H9 (cell line): ENCODE measurements around the gene AEBP2. TPM values are rescaled to one million over a fixed set of nuclear protein-coding genes. Genes with fewer than 3 reads are reported as not detected.

Experiments used
- DNase-seq: peaks from one replicate; pipeline ENCODE4 v3.0.0-alpha.2; 2017
- H2AFZ ChIP-seq: one replicate; pipeline ENCODE4 v1.6.1; 2013; ENCODE audit warnings: mild to moderate bottlenecking, low read length, control low read depth, moderate library complexity
- H2AK5ac ChIP-seq: 2 replicates; pipeline ENCODE4 v1.6.1; 2013; ENCODE audit warnings: low read length, control low read depth, mixed read lengths; ENCODE audit not compliant: insufficient read length
- H2BK120ac ChIP-seq: one replicate; pipeline ENCODE4 v1.6.1; 2013; ENCODE audit warnings: low read depth, mild to moderate bottlenecking, low read length, control low read depth, inconsistent platforms; ENCODE audit not compliant: poor library complexity, severe bottlenecking
- H2BK12ac ChIP-seq: 2 replicates; pipeline ENCODE4 v1.6.1; 2013; ENCODE audit warnings: low read length, control low read depth, mixed read lengths, low read depth; ENCODE audit not compliant: insufficient read length
- H2BK15ac ChIP-seq: 2 replicates; pipeline ENCODE4 v1.6.1; 2013; ENCODE audit warnings: low read depth, low read length, control low read depth
- H2BK20ac ChIP-seq: one replicate; pipeline ENCODE4 v1.6.1; 2013; ENCODE audit warnings: low read depth, mild to moderate bottlenecking, low read length, control low read depth, inconsistent platforms; ENCODE audit not compliant: poor library complexity, severe bottlenecking
- H2BK5ac ChIP-seq: 2 replicates; pipeline ENCODE4 v1.6.1; 2013; ENCODE audit warnings: low read length, control low read depth, mixed read lengths; ENCODE audit not compliant: insufficient read length
- H3K14ac ChIP-seq: 2 replicates; pipeline ENCODE4 v1.6.1; 2013; ENCODE audit warnings: low read length, control low read depth; ENCODE audit not compliant: insufficient read depth
- H3K18ac ChIP-seq: 2 replicates; pipeline ENCODE4 v1.6.1; 2013; ENCODE audit warnings: low read depth, mild to moderate bottlenecking, mixed read lengths, low read length, control low read depth; ENCODE audit not compliant: insufficient read length
- H3K23ac ChIP-seq: 2 replicates; pipeline ENCODE4 v1.6.1; 2013; ENCODE audit warnings: low read length, control low read depth, mixed read lengths, low read depth; ENCODE audit not compliant: insufficient read length
- H3K23me2 ChIP-seq: 2 replicates; pipeline ENCODE4 v1.6.1; 2013; ENCODE audit warnings: low read depth, mild to moderate bottlenecking, mixed read lengths, low read length, control low read depth; ENCODE audit not compliant: insufficient read length, poor library complexity, severe bottlenecking
- H3K27ac ChIP-seq: 2 replicates; pipeline ENCODE4 v1.5.1; 2013; ENCODE audit warnings: low read length, control low read depth, mixed read lengths, low read depth; ENCODE audit not compliant: insufficient read length
- H3K27me3 ChIP-seq: 2 replicates; pipeline ENCODE4 v1.6.1; 2013; ENCODE audit warnings: low read length, control low read depth, inconsistent platforms; ENCODE audit not compliant: insufficient read depth
- H3K4ac ChIP-seq: 2 replicates; pipeline ENCODE4 v1.6.1; 2013; ENCODE audit warnings: low read depth, mild to moderate bottlenecking, control low read depth, inconsistent platforms, low read length, moderate library complexity
- H3K4me1 ChIP-seq: 2 replicates; pipeline ENCODE4 v1.6.1; 2013; ENCODE audit warnings: low read length, control low read depth, inconsistent platforms; ENCODE audit not compliant: insufficient read depth
- H3K4me2 ChIP-seq: 2 replicates; pipeline ENCODE4 v1.6.1; 2013; ENCODE audit warnings: low read length, control low read depth, mixed read lengths; ENCODE audit not compliant: insufficient read length, insufficient read depth
- H3K56ac ChIP-seq: 2 replicates; pipeline ENCODE4 v1.6.1; 2013; ENCODE audit warnings: low read depth, mild to moderate bottlenecking, mixed read lengths, low read length, control low read depth; ENCODE audit not compliant: insufficient read length
- H3K79me1 ChIP-seq: 2 replicates; pipeline ENCODE4 v1.6.1; 2013; ENCODE audit warnings: low read depth, mild to moderate bottlenecking, moderate library complexity, low read length, control low read depth, inconsistent platforms; ENCODE audit not compliant: insufficient read depth, poor library complexity, severe bottlenecking
- H3K79me2 ChIP-seq: 2 replicates; pipeline ENCODE4 v1.6.1; 2013; ENCODE audit warnings: low read length, control low read depth, inconsistent platforms; ENCODE audit not compliant: insufficient read depth
- H3K9ac ChIP-seq: 2 replicates; pipeline ENCODE4 v1.6.1; 2013; ENCODE audit warnings: low read length, control low read depth, mixed read lengths; ENCODE audit not compliant: insufficient read length; ENCODE audit errors: extremely low read depth
- H3K9me3 ChIP-seq: one replicate; pipeline ENCODE4 v1.6.1; 2013; ENCODE audit warnings: low read depth, low read length, inconsistent platforms; ENCODE audit not compliant: control insufficient read depth
- H3T11ph ChIP-seq: one replicate; pipeline ENCODE4 v1.6.1; 2013; ENCODE audit warnings: mild to moderate bottlenecking, low read length, control low read depth, inconsistent platforms
- H4K20me1 ChIP-seq: one replicate; pipeline ENCODE4 v1.6.1; 2013; ENCODE audit not compliant: control insufficient read depth, insufficient read length, insufficient read depth
- H4K5ac ChIP-seq: 2 replicates; pipeline ENCODE4 v1.6.1; 2013; ENCODE audit warnings: low read depth, mild to moderate bottlenecking, mixed read lengths, low read length, control low read depth; ENCODE audit not compliant: insufficient read length
- H4K8ac ChIP-seq: replicated peaks from 2 replicates; pipeline ENCODE4 v1.6.1; 2013; ENCODE audit warnings: low read length, control low read depth, mixed read lengths, low read depth; ENCODE audit not compliant: insufficient read length
- H4K91ac ChIP-seq: 2 replicates; pipeline ENCODE4 v1.6.1; 2013; ENCODE audit warnings: low read depth, mild to moderate bottlenecking, moderate library complexity, mixed read lengths, low read length, control low read depth; ENCODE audit not compliant: insufficient read length
- H3K27ac Mint-ChIP-seq, 3 experiments: 2 replicates in 2 of 3; 3 replicates in 1 of 3; pipeline ENCODE4 v1.8.0; 2020 to 2021; ENCODE audit warnings: mixed read lengths in 3 of 3, mild to moderate bottlenecking in 1 of 3, moderate library complexity in 1 of 3
- H3K27me3 Mint-ChIP-seq: 2 replicates; pipeline ENCODE4 v1.8.0; 2021; ENCODE audit warnings: low read depth, mild to moderate bottlenecking, moderate library complexity, mixed read lengths
- H3K36me3 Mint-ChIP-seq, 3 experiments: 2 replicates in 2 of 3; 3 replicates in 1 of 3; pipeline ENCODE4 v1.8.0; 2020 to 2021; ENCODE audit warnings: low read depth in 3 of 3, mixed read lengths in 3 of 3; ENCODE audit not compliant: insufficient read depth in 1 of 3
- H3K4me1 Mint-ChIP-seq, 2 experiments: 2 replicates each; pipeline ENCODE4 v1.8.0; 2020; ENCODE audit warnings: mixed read lengths in 2 of 2
- H3K4me3 Mint-ChIP-seq, 2 experiments: 2 replicates in 1 of 2; 3 replicates in 1 of 2; pipeline ENCODE4 v1.8.0; 2020 to 2021; ENCODE audit warnings: mild to moderate bottlenecking in 2 of 2, mixed read lengths in 2 of 2, moderate library complexity in 1 of 2
- H3K9me3 Mint-ChIP-seq, 2 experiments: 2 replicates in 1 of 2; 3 replicates in 1 of 2; pipeline ENCODE4 v1.8.0; 2020; ENCODE audit warnings: mild to moderate bottlenecking in 2 of 2, mixed read lengths in 2 of 2, moderate library complexity in 1 of 2
- WGBS: extraction: QIAGEN DNeasy Blood & Tissue Kit; methylation state at CpG from one replicate; pipeline ENCODE4 v1.1.7; 2013; ENCODE audit warnings: missing lambda C conversion rate, low lambda C conversion rate, mixed read lengths; ENCODE audit not compliant: insufficient read length; ENCODE audit errors: extremely low coverage; 5-methylcytosine and 5-hydroxymethylcytosine counted together
- total RNA-seq: library from RNA; stranded (reverse); gene quantifications from 2 replicates; pipeline ENCODE4 v1.2.1, GENCODE V29; 2021
- TF ChIP-seq, protein P1 (sequence below): fragments of 200-600 bp; sonication (generic); conservative IDR thresholded peaks from 3 replicates; pipeline ENCODE4 v1.8.0; 2021; ENCODE audit warnings: antibody characterized with exemption, mild to moderate bottlenecking

Gene AEBP2
- total RNA-seq, 1 experiment from 2014 or later, result 82.8 TPM

DNA sequence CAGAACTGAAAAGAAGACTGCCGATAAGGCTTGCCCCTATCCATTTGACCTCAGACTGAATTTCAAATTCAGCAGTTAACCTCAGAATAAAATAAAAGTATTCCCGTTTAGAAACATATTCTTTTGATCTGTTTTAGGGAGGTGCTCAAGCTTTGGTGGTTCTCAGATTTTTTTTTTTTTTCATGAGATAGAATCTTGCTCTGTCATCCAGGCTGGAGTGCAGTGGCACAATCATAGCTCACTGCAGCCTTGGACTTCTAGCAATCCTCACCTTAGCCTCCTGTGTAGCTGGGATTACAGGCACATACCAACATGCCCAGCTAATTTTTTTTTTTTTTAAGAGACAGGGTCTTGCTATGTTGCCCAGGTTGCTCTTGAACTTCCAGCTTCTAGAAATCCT lies 15.5 kb downstream of the AEBP2 start:
- peaks cover 66 to 71% of the 10 kb centered on the region in 2 experiments for H3K4me1 Mint-ChIP-seq
- Histone ChIP-seq H2BK12ac (no peak overlapping the region), H2AK5ac (no peak overlapping the region), H3K4ac (no peak overlapping the region), H3K23ac (no peak overlapping the region), H4K5ac (no peak overlapping the region), H3T11ph (no peak overlapping the region), H3K23me2 (no peaks in the 10 kb centered on the region), H3K9ac (no peak overlapping the region), H2BK20ac (no peak overlapping the region), H4K8ac (no peak overlapping the region), H3K79me1 (no peaks in the 10 kb centered on the region), H2AFZ (no peak overlapping the region), H3K4me1 (peaks cover 4% of the 10 kb centered on the region; the same call in 1 of the 2 replicates), H3K27me3 (no peaks in the 10 kb centered on the region; the same call in 1 of the 2 replicates), H3K79me2 (peaks cover 80% of the 10 kb centered on the region), H2BK15ac (no peak overlapping the region), H2BK120ac (no peak overlapping the region), H4K20me1 (no peaks in the 10 kb centered on the region), H3K9me3 (no peaks in the 10 kb centered on the region), H3K27ac (no peak overlapping the region), H2BK5ac (no peak overlapping the region), H3K18ac (no peak overlapping the region), H3K4me2 (no peak overlapping the region), H3K14ac (no peak overlapping the region), H4K91ac (no peak overlapping the region), H3K56ac (no peak overlapping the region)
- H3K4me3 Mint-ChIP-seq, result no peak overlapping the region
- H3K27ac Mint-ChIP-seq, result peak overlapping the region in 1 of 3 experiments; percentile 34; a peak in 1 of 7 replicates
- TF ChIP-seq, protein P1, sequence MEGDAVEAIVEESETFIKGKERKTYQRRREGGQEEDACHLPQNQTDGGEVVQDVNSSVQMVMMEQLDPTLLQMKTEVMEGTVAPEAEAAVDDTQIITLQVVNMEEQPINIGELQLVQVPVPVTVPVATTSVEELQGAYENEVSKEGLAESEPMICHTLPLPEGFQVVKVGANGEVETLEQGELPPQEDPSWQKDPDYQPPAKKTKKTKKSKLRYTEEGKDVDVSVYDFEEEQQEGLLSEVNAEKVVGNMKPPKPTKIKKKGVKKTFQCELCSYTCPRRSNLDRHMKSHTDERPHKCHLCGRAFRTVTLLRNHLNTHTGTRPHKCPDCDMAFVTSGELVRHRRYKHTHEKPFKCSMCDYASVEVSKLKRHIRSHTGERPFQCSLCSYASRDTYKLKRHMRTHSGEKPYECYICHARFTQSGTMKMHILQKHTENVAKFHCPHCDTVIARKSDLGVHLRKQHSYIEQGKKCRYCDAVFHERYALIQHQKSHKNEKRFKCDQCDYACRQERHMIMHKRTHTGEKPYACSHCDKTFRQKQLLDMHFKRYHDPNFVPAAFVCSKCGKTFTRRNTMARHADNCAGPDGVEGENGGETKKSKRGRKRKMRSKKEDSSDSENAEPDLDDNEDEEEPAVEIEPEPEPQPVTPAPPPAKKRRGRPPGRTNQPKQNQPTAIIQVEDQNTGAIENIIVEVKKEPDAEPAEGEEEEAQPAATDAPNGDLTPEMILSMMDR, result no peak
- no peak for DNase-seq
- no peaks in the 10 kb centered on the region for H3K9me3 Mint-ChIP-seq
- no peaks in the 10 kb centered on the region for H3K27me3 Mint-ChIP-seq
- WGBS, result no CpG with 5 or more reads among the region's 2 CpGs
- peaks cover 10 to 48% (median 27%) of the 10 kb centered on the region in 3 experiments; a peak in 6 of 7 replicates for H3K36me3 Mint-ChIP-seq
